Stimulated activated CD4-positive, alpha-beta T cell treated with anti-CD3 and anti-CD28 coated beads, TNF-alpha, amount 100 ng/mL, for 1 hour (primary cell): Measurements from ENCODE around the gene PAFAH1B1.
"Not testable (repeated sequence)": the region's sequence is repeated elsewhere in the genome, so short reads cannot be mapped to it uniquely, and the experiment has no call there.

Source experiments
- DNase-seq, 3 donors: peaks; one replicate each; pipeline ENCODE4 v3.0.0-alpha.2; 2020; ENCODE audit warnings: low read depth in 3 of 3, low spot score in 1 of 3

Gene PAFAH1B1

DNA sequence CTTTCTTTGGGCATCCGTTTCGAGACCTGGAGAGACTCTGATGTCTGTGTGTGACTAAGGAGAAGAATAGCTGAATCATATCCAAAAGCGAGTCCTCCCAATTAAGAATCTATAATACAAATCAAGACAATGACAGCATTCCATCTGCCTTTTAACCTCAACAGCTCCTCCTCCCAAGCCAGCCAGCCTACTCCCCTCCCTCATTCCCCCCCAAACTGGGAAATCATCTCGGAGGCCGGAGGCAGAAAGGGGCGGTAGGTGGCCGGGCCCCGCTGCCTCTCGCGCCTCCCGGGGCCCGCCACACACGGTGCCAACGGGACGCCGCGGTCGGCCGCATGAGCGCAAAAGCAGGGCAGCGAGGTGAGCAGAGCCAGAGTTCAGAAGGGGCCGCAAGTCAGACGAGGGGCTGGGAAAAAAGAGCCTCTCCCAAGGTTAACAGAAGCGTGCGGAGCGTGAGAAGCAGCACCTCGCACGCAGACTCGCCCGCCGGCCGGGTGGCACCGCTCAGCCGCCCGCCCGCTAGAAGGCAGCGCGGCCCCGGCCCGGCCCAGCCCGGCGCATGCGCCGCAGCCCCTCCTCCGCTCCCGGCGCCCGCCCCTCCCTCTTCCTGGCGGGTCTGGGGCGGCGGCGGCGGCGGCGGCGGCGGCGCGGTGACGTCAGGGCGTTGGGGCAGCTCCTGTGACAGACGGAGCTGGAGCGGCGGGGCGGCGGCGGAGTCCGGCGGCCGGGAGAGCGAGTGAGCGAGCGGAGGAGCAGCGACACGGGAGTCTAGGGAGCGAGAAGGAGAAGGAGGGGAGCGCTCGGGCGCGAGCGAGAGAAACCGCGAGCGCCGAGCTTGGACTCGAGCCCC is at the start of gene PAFAH1B1:
Gene PAFAH1B1 (plus strand): TSS at position 684 of the 850 bp plus-strand sequence. CDS start 44,635 bp downstream, outside the sequence.
- peak; percentile 86 to 93 (median 92) for DNase-seq

DNA sequence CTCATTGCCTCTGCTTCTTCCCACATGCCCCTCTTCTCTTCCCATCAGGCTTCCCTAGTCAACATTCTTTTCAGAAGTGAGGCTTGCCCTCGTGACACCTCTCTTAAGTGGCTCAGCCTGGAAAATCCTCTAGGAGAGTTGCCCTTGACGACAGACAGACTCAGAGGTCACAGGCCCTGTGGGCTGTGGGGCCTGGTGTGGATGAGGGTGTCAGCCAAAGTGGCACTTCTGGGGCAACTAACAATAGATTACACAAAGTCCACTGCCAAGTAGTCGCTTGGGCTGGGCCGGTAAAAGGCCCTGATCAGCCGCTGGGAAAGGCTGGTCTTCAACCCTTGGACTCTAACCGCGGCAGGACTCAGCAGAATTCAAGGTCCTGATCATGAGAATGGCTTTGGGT is 48.1 kb upstream of the PAFAH1B1 start:
- no peak for DNase-seq

DNA sequence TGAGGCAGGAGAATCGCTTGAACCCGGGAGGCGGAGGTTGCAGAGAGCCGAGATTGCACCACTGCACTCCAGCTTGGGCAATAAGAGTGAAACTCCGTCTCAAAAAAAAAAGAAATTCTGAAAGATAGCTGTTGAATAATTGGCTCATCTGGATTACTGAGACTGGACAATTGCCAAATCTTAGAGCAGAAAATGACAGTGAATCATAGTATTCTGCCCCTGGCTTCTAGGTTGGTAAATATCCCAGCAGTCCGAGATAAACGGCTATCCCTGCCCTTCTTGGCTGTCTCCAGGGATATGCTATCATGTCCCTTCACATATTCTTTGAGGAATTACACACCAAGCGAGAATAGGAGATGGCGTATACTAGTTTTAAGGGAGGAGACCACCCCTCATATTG is 46.3 kb upstream of the PAFAH1B1 start:
- no peak for DNase-seq

DNA sequence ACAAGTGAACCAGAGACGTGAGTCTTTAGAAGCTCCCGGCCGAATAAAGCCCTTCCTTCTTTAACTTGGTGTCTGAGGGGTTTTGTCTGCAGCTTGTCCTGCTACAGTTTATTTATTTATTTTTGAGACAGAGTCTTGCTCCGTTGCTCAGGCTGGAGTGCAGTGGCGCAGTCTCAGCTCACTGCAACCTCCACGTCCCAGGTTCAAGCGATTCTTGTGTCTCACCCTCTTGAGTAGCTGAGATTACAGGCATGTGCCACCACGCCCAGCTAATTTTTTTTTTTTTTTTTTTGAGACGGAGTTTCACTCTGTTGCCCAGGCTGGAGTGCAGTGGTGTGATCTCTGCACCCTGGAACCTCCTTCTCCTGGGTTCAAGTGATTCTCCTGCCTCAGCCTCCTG is 45.4 kb upstream of the PAFAH1B1 start:
- DNase-seq, result not testable (repeated sequence)

DNA sequence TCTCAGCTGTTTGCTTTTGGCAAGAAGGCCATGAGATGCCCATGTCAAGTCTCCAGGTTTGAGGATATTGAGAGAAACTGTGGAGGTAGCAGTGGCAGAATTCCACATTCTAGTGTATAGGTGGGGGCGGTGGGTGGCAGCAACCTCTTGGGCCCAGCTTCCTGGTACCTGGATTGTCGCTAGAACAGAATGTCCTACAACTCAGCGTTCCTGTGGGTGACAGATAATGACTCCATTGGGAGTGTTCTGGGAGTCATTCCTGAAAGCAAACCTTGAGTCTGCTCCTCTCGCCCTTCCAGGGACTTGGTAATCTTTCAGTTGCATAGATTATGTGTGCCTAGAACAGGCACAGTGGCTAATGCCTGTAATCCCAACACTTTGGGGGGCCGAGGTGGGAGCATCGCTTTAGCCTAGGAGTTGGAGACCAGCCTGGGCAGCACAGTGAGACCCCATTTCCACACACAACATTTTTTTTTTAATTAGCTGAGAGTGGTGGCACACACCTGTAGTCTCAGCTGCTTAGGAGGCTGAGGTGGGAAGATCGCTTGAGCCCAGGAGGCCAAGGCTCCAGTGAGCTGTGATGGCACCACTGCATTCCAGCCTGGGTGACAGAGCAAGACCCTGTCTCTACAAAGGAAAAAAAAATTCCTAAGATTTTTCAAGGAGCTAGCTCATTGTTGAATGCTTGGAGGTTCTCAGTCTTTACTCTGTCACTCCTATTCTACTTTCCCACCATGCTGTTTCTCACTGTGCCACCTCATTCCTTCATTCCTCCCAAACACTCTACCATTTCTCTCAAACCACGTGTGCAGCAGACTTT is 43.9 kb upstream of the PAFAH1B1 start:
- no peak for DNase-seq

DNA sequence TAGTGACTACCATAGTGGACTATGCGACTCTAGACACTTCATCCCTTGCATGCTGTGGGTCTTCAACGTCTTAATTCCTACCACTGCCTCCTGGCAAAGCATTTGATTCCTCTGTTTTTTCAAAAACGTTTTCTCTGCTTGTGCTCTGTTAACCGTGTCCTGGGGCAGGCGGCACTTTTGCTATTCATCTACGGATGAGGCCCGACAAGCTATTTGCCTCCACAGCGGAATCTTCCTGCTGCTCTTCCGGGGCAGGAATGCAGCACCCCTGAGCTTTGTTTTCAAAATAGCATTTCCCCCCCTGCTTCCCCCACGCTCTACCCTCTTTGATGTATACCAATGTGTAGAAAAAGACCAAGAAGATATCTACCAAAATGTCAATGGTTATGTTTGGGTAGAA is 42.0 kb upstream of the PAFAH1B1 start:
- no peak for DNase-seq

DNA sequence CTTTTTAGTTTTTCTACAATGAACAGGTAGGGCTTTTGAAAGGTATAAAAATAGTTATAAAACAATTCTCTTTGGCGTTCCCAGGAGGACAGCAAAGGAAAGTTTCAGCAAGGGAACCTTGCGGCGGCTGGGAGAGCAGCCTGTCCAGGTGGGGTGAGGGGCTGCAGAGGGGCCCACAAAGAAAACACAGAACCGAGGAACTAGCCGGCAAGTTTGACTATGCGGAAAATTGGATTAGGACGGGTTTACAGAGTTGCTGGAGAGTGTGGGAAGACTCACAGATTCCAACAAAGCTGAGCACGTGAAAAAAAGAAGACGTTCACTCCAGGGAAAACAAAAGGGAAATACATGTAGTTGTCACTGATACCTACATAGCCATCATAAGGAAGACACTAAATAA is 41.5 kb upstream of the PAFAH1B1 start:
- DNase-seq, result no peak

DNA sequence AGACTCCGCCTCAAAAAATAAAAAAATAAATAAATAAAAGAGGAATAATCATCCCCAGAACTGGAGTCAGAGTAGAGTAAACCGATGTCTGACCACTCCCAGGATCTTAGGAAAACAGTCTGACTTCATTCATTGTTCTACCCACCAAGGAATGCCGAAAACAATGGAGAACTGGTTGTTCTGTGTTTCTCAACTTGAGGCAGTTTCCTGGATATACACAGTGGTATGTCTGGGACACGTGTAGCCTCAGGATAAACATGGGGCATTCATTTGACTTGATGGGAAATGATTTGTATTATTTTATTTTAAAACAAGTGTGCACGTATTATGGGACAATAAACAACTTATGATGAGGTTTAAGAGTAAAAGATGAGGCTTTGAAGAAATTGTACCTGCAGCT is 32.8 kb upstream of the PAFAH1B1 start:
- DNase-seq, result no peak

DNA sequence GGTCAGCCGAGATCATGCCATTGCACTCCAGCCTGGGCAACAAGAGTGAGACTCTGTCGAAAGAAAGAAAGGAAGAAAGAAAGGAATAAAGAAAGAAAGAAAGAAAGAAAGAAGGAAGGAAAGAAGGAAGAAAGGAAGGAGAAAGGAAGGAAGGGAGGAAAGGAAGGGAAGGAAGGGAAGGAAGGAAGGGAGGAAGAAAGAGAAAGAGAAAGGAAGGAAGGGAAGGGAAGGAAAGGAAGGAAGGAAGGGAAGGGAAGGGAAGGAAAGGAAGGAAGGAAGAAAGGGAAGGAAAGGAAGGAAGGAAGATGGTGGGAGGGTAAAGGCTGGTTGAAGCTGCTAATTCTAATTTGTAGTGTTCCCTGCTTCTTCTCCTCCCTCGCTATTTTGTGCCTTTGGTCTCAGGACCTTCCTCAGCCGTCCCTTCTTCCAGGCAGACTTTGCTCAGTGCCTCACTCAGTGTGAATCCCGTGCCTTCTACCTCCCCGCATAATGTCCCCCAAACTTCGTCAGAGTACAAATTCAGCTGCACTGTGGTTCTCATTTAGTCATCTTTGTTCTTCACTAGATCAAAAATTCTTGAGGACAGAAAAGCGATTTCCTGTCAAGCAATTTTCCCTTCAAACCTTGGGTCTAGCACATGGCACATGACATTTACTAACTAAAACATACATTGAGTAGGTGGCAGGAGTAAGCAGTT is 31.1 kb upstream of the PAFAH1B1 start:
- DNase-seq, result no peak

DNA sequence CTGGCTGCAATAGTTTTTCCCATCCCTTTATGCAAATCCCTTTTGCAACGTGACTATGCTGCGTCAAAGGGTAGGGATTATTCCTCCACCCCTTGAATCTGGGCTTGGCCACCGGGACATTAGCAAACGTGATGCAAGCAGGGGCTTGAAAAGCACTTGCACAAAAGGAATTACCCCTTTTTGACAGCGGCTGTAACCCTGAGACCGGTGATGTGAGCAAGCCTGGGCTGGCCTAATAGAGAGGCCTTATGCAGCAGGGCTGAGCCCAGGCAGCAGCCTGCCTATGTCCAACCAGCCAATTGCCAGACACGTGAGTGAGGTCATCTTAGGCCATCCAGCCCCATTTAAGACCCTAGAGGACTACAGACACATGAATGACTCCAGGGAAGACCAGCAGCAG is 30.4 kb upstream of the PAFAH1B1 start:
- DNase-seq, result no peak

DNA sequence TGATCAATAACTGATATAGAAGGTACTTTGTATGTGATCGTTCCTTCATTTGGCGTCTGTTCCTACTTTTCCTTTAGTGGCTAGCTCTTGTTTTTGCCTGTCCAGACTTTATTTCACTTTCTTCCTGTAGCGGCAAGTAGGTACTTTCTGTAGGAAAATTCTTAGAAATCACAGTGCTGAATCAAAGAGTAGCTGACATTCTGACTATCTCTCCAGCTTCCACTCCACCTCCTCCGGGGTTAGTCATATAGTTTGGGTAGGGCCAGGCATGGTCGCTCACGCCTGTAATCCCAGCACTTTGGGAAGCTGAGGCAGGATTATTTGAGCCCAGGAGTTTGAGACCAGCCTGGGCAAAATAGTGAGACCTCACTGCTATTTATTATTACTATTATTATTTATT is 29.9 kb upstream of the PAFAH1B1 start:
- no peak for DNase-seq

DNA sequence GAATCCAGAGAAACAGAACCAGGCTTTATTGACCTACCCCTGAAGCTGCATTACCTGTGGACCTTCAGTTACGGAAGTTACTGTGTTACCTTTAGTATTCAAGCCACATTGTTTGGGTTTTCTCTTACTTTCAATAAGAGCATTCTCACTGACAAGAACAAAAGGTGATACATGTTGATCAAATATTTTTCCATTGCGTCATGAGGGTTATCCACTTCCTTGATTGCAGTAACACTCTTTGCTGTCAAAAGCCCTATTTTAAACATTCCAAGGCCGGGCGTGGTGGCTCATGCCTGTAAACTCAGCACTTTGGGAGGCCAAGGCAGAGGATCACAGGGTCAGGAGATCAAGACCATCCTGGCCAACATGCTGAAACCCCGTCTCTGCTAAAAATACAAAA is 28.6 kb upstream of the PAFAH1B1 start:
- DNase-seq, result no peak

DNA sequence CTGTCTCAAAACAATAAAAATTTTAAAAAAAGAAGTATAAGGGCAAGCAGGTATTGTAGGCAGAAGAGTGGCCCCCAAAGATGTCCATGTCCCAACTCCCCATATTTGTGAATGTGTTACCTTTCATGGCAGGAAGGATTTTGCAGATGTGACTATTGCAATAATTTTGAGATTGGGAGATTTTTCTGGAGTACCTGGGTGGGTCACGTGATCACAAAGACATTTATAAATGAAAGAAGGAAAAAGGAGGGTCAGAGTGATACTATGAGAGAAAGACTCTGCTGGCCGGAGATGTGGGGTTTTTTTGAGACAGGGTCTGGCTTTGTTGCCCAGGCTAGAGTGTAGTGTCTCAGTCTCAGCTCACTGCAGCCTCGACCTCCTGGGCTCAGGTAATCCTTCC is 27.4 kb upstream of the PAFAH1B1 start:
- no peak for DNase-seq

DNA sequence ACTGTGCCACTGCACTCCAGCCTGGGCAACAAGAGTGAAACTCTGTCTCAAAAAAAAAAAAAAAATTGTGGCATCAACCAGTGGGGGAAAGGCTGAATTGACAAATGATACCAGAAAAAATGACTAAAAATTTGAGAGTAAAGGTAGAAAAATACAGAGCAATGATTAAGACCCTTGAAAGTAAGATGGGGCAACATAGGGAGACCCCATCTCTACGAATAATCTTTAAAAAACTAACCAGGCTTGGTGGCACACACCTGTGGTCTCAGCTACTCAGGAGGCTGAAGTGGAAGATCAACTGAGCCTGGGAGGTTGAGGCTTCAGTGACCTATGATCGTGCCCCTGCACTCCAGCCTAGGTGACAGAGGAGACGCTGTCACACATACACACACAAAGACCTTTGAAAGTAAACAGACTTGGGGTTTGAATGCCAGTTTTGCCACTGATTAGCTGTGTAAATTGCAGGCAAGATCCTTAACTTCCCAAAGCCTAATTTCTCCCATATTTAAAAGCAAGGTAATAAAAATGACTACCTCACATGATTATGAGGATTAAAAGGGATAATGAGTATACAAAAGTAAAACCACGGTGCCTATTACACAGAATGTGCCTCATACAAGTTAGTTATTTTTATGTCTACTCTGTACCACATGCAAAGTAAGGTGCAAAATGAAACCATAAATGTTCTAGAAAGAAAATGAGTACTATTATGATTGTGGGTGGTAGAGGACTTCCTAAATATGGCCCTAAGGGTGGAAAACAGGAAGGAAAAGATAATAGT is 21.7 kb upstream of the PAFAH1B1 start:
- DNase-seq, result no peak

DNA sequence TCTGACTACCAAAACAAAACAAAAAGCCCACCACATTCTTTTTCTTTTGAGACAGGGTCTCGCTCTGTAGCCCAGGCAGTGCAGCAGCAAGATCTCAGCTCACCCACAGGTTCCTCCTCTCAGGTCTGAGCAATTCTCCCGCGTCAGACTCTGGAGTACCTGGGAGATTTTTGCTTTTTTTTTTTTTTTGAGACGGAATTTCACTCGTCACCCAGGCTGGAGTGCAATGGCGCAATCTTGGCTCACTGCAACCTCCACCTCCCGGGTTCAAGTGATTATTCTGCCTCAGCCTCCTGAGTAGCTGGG is 21.2 kb upstream of the PAFAH1B1 start:
- not testable (repeated sequence) for DNase-seq

DNA sequence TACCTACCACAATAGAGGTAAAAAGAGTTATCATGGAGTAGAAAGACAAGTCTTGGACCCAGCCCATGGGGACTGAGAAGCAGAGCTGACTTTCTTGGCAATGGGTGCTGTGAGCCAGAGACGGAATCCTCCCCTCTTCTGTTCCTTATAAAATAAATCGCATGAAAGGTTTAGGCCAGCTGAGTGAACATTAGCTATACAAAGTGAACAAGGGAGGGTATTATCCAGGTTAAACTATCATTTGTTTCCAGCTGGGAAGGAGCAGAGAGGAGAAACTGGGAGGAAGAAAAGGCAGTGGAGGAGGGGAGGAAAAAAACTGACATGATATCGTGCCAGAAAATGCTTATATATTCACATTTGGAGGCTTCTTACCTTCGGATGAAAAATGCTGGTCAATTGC is 13.3 kb upstream of the PAFAH1B1 start:
- no peak for DNase-seq

DNA sequence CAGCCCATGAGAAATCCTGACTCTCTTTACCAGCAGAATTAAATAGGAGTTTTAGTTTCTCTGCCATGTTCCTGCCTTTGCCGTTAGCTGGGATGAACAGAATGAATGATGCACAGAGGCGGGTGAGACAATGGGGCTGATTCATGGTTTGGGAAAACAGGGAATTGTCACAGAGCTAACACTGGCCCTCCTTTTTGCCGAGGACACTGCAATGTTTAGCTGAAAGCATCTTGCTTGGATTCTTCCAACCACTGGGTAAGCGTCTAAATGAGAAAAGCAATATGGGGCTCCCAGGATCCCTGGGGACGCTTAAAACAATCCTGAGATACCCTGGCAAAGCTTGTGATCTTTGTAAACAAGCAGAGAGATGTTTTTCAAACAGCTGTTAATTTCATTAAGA is 12.8 kb upstream of the PAFAH1B1 start:
- DNase-seq, result no peak

DNA sequence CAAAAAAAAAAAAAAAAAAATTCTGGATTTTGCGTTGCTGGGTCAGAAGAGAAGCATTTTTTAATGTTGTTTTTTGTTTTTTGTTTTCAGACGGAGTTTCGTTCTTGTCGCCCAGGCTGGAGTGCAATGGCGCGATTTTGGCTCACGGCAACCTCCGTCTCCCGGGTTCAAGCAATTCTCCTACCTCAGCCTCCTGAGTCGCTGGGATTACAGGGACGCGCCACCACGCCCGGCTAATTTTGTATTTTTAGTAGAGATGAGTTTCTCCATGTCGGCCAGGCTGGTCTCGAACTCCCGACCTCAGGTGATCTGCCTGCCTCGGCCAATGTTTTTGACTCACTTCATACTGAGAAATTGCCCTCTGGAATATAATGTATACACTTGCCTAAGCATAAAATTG is 11.0 kb upstream of the PAFAH1B1 start:
- DNase-seq, result no peak

DNA sequence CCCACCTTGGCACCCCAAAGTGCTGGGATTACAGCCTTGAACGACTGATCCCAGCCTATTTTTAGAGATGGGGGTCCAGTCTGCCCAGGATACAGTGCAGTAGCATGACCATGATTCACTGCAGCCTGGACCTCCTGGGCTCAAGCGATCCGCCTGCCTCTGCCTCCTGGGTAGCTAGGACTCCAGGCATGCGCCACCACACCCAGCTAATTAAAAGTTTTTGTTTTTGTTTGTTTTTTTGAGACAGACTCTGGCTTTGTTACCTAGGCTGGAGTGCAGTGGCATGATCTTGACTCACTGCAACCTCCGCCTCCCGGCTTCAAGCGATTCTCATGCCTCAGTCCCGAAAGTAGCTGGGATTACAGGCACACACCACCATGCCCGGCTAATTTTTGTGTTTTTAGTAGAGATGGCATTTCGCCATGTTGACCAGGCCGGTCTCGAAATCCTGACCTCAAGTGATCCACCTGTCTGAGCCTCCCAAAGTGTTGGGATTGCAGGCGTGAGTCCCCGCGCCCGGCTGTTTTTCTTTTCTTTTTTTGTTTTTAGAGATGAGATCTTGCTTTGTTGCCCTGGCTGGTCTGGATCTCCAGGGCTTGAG is 2.3 kb upstream of the PAFAH1B1 start:
- DNase-seq, result no peak

DNA sequence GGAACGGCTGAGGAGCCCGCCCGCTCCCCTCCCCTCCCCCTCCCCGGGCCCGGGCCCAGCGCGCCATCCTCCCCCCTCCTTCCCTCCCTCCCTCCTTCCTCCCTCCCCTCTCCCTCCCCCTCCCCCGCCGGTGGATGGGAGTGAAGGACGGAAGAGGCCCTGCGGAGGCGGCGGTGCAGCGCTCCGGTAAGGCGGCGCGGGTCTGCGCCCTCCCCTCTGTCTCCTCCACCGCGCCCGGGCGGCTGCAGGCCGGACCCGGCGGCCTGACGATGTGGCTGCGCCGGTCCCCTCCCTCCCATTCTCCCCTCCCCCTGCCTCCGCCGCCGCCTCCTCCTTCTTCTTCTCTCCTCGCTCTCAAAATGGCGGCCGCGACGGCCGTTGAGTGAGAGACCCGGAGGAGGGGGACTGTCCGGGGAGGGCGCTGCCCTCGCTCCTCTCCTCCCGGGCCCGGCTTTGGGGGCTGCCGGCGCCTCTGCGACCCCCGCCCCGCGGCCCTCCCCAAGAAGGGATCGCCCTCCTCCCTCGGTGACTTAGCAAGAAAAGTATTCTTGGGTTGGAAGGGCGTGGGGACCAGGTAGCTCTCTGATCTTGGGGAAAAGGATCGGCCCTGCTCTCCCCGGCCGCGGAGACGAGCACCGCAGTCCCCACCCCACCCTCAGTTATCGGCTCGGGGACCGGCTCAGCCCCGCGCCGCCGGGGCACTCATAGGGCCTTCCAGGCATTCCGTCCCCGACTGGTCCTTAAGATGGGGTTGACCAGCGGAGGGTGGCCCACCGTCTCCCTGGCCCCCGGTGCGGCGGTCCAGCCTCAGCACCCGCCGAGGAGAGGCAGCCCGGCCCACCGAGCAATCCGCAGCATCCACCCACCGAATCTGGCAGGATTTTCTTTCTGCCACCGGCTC is 617 bp downstream of the PAFAH1B1 start:
- peak; percentile 51 to 69 (median 59) for DNase-seq
